ENCODE measurements around the gene MYF5.

Gene MYF5

GRCh38 chr12:80707830-80708258, 8.9 kb upstream of the MYF5 start:
- DNase-seq (ENCODE audit: low spot score) = no peak

- no peak for DNase-seq (ENCODE audit: low spot score)
These were observed 8.3 kb upstream of the MYF5 start for GRCh38 chr12:80708259-80708974.

- DNase-seq (ENCODE audit: low spot score) = no peak
These were observed 7.8 kb upstream of the MYF5 start for GRCh38 chr12:80708975-80709328.

- no peak for DNase-seq (ENCODE audit: low spot score)
These were observed 6.6 kb upstream of the MYF5 start for GRCh38 chr12:80709811-80710726.

GRCh38 chr12:80710727-80711449, 5.8 kb upstream of the MYF5 start:
- no peak for DNase-seq (ENCODE audit: low spot score)

- DNase-seq (ENCODE audit: low spot score) = no peak
These were observed 4.8 kb upstream of the MYF5 start for GRCh38 chr12:80711866-80712265.

GRCh38 chr12:80712866-80713265, 3.8 kb upstream of the MYF5 start:
- no peak for DNase-seq (ENCODE audit: low spot score)

GRCh38 chr12:80713419-80713818, 3.3 kb upstream of the MYF5 start:
- no peak for DNase-seq (ENCODE audit: low spot score)

- no peak for DNase-seq (ENCODE audit: low spot score)
These were observed 2.7 kb upstream of the MYF5 start for GRCh38 chr12:80714055-80714454.

GRCh38 chr12:80714846-80715245, 1.9 kb upstream of the MYF5 start:
- DNase-seq (ENCODE audit: low spot score) = no peak

GRCh38 chr12:80715713-80716249, 931 bp upstream of the MYF5 start:
- no peak for DNase-seq (ENCODE audit: low spot score)

GRCh38 chr12:80717856-80718255, 1.1 kb downstream of the MYF5 start:
- no peak for DNase-seq (ENCODE audit: low spot score)

- DNase-seq (ENCODE audit: low spot score) = no peak
These were observed 3.8 kb downstream of the MYF5 start for GRCh38 chr12:80720516-80720915.

GRCh38 chr12:80721326-80721725, 4.6 kb downstream of the MYF5 start:
- no peak for DNase-seq (ENCODE audit: low spot score)

- no peak for DNase-seq (ENCODE audit: low spot score)
These were observed 29.3 kb downstream of the MYF5 start for GRCh38 chr12:80745851-80746505.

- no peak for DNase-seq (ENCODE audit: low spot score)
These were observed 31.1 kb downstream of the MYF5 start for GRCh38 chr12:80747800-80748199.

- no peak for DNase-seq (ENCODE audit: low spot score)
These were observed 32.7 kb downstream of the MYF5 start for GRCh38 chr12:80749456-80749855.

GRCh38 chr12:80752464-80752863, 35.8 kb downstream of the MYF5 start:
- DNase-seq (ENCODE audit: low spot score) = no peak

GRCh38 chr12:80754274-80754673, 37.6 kb downstream of the MYF5 start:
- no peak for DNase-seq (ENCODE audit: low spot score)

- DNase-seq (ENCODE audit: low spot score) = no peak
These were observed 40.2 kb downstream of the MYF5 start for GRCh38 chr12:80756875-80757274.

GRCh38 chr12:80761838-80762237, 45.1 kb downstream of the MYF5 start:
- DNase-seq (ENCODE audit: low spot score) = no peak

- DNase-seq (ENCODE audit: low spot score) = no peak
These were observed 47.2 kb downstream of the MYF5 start for GRCh38 chr12:80763874-80764273.
